K562 (cell line): Measurements from ENCODE around the gene DDX39A. TPM values are rescaled to one million over a fixed set of nuclear protein-coding genes. Genes with fewer than 3 reads are reported as not detected.
A peak's percentile ranks its signal among the peaks of the same experiment; 100 is the strongest.

ENCODE experiments used
- ADNP ChIP-seq: fragments of 200-800 bp; sonication (Bioruptor generic); IDR thresholded peaks from 2 replicates; pipeline ENCODE4 v1.6.1; 2016; ENCODE audit warnings: missing genetic modification characterization, missing compliant biosample characterization
- ASH1L ChIP-seq: fragments of 450-650 bp; IDR thresholded peaks from 2 replicates; pipeline ENCODE4 v1.6.1; 2018; ENCODE audit warnings: borderline replicate concordance, mild to moderate bottlenecking, low read depth; ENCODE audit not compliant: partially characterized antibody
- ATF1 ChIP-seq, 2 experiments: fragments of 450-650 bp in 1 of 2; IDR thresholded peaks; 2 replicates each; pipeline ENCODE4 v1.6.1; 2016; ENCODE audit warnings: missing compliant biosample characterization in 1 of 2, missing genetic modification characterization in 1 of 2
- EGR1 ChIP-seq: fragments of 450-650 bp; conservative IDR thresholded peaks from 2 replicates; pipeline ENCODE4 v1.6.1; 2017; ENCODE audit warnings: mild to moderate bottlenecking
- GATA2 ChIP-seq: sonication (generic); formaldehyde crosslinking; IDR thresholded peaks from 2 replicates; pipeline ENCODE4 v1.4.0; 2020; ENCODE audit warnings: mild to moderate bottlenecking, missing genetic modification reagents
- HEY1 ChIP-seq: fragments of 250-450 bp; sonication (Bioruptor Pico); IDR thresholded peaks from 2 replicates; pipeline ENCODE4 v1.5.0; 2020; ENCODE audit warnings: mild to moderate bottlenecking, moderate library complexity, borderline replicate concordance
- PRPF4 ChIP-seq: fragments of 200-400 bp; formaldehyde crosslinking; IDR thresholded peaks from one replicate; pipeline ENCODE4 v1.6.1; 2017; ENCODE audit warnings: low read length, low read depth, mild to moderate bottlenecking; ENCODE audit not compliant: insufficient read depth, poor library complexity, severe bottlenecking
- RNF2 ChIP-seq: sonication (generic); IDR thresholded peaks from 2 replicates; pipeline ENCODE4 v1.6.1; 2016
- SP2 ChIP-seq: IDR thresholded peaks from 2 replicates; pipeline ENCODE4 v1.6.1; 2011; ENCODE audit warnings: mild to moderate bottlenecking, low read depth, low read length, moderate library complexity; ENCODE audit not compliant: poor library complexity, severe bottlenecking; ENCODE audit errors: extremely low read depth
- ZNF347 ChIP-seq: fragments of 450-650 bp; formaldehyde crosslinking; IDR thresholded peaks from 2 replicates; pipeline ENCODE4 v1.4.0; 2020; ENCODE audit warnings: low read depth, mild to moderate bottlenecking, moderate library complexity
- ZNF384 ChIP-seq: IDR thresholded peaks from 2 replicates; pipeline ENCODE4 v1.6.1; 2012; ENCODE audit warnings: low read depth, low read length, improper control_type of control experiment
- polyA plus RNA-seq, 8 experiments: library from polyadenylated mRNA; depleted of rRNA in 4 of 8; stranded (reverse) in 5 of 8; unstranded in 3 of 8; fragments of >200 nt; fragmentation: Nextera tagmentation in 2 of 8; fragmentation: Illumina TruSeq in 1 of 8; extraction: Ambion mirVana in 2 of 8; extraction: Trizol in 1 of 8; gene quantifications; 2 replicates each; pipeline versions ENCODE4 v1.2.1 to v1.2.3, GENCODE V29; 2011 to 2014; ENCODE audit warnings: inconsistent platforms in 1 of 8, missing spikeins in 1 of 8
- total RNA-seq, 7 experiments: library from RNA; depleted of rRNA in 6 of 7; stranded (reverse); fragments of >200 nt in 6 of 7; fragmentation: Illumina TruSeq in 2 of 7; extraction: Trizol in 2 of 7; gene quantifications; 2 replicates each; pipeline versions ENCODE4 v1.2.1 to v1.2.3, GENCODE V29; 2011 to 2021; ENCODE audit warnings: low replicate concordance in 1 of 7
- TF ChIP-seq, protein P1 (sequence below): sonication (generic); formaldehyde crosslinking; IDR thresholded peaks from 2 replicates; pipeline ENCODE4 v1.9.0; 2022; ENCODE audit warnings: mild to moderate bottlenecking, missing genetic modification reagents
- TF ChIP-seq, protein P2 (sequence below), 2 experiments: IDR thresholded peaks in 1 of 2; conservative IDR thresholded peaks in 1 of 2; 2 replicates each; pipeline ENCODE4 v1.6.1; 2016; ENCODE audit warnings: low read depth in 2 of 2, mild to moderate bottlenecking in 1 of 2, missing compliant biosample characterization in 1 of 2, missing genetic modification characterization in 1 of 2, moderate library complexity in 1 of 2
- TF ChIP-seq, protein P3 (sequence below): fragments of 450-650 bp; formaldehyde crosslinking; IDR thresholded peaks from 2 replicates; pipeline ENCODE4 v1.4.0; 2022; ENCODE audit warnings: missing genetic modification characterization
- TF ChIP-seq, protein P4 (sequence below): fragments of 250-450 bp; sonication (Bioruptor Pico); IDR thresholded peaks from 2 replicates; pipeline ENCODE4 v1.4.0; 2020; ENCODE audit warnings: mild to moderate bottlenecking, moderate library complexity, borderline replicate concordance

The DDX39A gene
- total and polyA plus RNA-seq, 9 of the 15 experiments (the other 6 are each of a cell fraction or from before 2014, with no cell fraction given), result 90.3 to 250 (median 188) TPM

DNA sequence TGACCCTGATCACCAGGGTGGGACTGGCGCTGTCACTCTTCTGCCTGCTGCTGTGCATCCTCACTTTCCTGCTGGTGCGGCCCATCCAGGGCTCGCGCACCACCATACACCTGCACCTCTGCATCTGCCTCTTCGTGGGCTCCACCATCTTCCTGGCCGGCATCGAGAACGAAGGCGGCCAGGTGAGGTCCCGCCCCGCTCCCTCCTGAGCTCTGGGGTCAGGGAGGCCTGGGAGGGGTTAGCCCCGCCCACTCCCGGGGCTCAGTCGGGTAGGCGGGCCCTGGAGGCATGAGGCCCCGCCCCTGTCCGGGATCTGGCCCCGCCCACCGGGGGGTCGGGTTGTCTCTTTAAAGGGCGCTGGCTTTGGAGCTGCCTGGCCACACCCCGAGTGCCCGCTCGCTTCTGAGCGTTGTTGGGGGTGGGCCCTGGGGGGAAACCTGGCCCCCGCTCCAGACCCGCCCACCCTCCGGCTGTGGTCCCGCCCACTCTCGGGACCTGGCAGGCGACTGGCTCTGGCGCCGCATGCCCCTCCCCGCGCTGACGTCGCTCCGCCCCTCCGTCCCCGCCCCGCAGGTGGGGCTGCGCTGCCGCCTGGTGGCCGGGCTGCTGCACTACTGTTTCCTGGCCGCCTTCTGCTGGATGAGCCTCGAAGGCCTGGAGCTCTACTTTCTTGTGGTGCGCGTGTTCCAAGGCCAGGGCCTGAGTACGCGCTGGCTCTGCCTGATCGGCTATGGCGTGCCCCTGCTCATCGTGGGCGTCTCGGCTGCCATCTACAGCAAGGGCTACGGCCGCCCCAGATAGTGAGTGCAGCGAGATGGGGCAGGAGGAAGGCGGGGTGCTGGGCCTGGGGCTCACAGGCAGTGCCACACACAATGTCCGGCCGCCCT lies 13.1 kb downstream of the DDX39A start (continued):
- TF ChIP-seq ZNF384, result peak; percentile 22; the same call in 1 of the 2 replicates
- TF ChIP-seq SP2, result no peak
- TF ChIP-seq EGR1, result peak; percentile 70
- no peak for TF ChIP-seq PRPF4
- TF ChIP-seq, protein P1, sequence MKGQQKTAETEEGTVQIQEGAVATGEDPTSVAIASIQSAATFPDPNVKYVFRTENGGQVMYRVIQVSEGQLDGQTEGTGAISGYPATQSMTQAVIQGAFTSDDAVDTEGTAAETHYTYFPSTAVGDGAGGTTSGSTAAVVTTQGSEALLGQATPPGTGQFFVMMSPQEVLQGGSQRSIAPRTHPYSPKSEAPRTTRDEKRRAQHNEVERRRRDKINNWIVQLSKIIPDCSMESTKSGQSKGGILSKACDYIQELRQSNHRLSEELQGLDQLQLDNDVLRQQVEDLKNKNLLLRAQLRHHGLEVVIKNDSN, result peak; percentile 22; the same call in 1 of the 2 replicates
- TF ChIP-seq GATA2 (CRISPR knock-in tag), result no peak
- no peak for TF ChIP-seq ATF1 (CRISPR knock-in tag; IDR thresholded peaks at IDR 0.05)
- peak; percentile 57 for TF ChIP-seq ATF1 (tag; IDR thresholded peaks at IDR 0.05)
- TF ChIP-seq ASH1L, result no peak
- 0 out of 2 replicates have a peak, but pooled peaks have one; percentile 46 for TF ChIP-seq RNF2
- no peak for TF ChIP-seq ADNP
- TF ChIP-seq, protein P2, sequence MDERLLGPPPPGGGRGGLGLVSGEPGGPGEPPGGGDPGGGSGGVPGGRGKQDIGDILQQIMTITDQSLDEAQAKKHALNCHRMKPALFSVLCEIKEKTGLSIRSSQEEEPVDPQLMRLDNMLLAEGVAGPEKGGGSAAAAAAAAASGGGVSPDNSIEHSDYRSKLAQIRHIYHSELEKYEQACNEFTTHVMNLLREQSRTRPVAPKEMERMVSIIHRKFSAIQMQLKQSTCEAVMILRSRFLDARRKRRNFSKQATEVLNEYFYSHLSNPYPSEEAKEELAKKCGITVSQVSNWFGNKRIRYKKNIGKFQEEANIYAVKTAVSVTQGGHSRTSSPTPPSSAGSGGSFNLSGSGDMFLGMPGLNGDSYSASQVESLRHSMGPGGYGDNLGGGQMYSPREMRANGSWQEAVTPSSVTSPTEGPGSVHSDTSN (CRISPR knock-in tag; IDR thresholded peaks at IDR 0.05; ENCODE audit: low read depth), result no peak
- TF ChIP-seq, protein P2 (tag; conservative IDR thresholded peaks at IDR 0.05; ENCODE audit: low read depth), result no peak
- TF ChIP-seq, protein P3, sequence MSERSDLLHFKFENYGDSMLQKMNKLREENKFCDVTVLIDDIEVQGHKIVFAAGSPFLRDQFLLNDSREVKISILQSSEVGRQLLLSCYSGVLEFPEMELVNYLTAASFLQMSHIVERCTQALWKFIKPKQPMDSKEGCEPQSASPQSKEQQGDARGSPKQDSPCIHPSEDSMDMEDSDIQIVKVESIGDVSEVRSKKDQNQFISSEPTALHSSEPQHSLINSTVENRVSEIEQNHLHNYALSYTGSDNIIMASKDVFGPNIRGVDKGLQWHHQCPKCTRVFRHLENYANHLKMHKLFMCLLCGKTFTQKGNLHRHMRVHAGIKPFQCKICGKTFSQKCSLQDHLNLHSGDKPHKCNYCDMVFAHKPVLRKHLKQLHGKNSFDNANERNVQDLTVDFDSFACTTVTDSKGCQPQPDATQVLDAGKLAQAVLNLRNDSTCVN (CRISPR knock-in tag), result 0 out of 2 replicates have a peak, but pooled peaks have one; percentile 31
- no peak for TF ChIP-seq ZNF347 (CRISPR knock-in tag)
- no peak for TF ChIP-seq HEY1 (CRISPR knock-in tag)
- TF ChIP-seq, protein P4, sequence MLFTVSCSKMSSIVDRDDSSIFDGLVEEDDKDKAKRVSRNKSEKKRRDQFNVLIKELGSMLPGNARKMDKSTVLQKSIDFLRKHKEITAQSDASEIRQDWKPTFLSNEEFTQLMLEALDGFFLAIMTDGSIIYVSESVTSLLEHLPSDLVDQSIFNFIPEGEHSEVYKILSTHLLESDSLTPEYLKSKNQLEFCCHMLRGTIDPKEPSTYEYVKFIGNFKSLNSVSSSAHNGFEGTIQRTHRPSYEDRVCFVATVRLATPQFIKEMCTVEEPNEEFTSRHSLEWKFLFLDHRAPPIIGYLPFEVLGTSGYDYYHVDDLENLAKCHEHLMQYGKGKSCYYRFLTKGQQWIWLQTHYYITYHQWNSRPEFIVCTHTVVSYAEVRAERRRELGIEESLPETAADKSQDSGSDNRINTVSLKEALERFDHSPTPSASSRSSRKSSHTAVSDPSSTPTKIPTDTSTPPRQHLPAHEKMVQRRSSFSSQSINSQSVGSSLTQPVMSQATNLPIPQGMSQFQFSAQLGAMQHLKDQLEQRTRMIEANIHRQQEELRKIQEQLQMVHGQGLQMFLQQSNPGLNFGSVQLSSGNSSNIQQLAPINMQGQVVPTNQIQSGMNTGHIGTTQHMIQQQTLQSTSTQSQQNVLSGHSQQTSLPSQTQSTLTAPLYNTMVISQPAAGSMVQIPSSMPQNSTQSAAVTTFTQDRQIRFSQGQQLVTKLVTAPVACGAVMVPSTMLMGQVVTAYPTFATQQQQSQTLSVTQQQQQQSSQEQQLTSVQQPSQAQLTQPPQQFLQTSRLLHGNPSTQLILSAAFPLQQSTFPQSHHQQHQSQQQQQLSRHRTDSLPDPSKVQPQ (CRISPR knock-in tag), result no peak
- TF ChIP-seq, all 486 proteins: peak for 72
